UCSD-AML1 (cell line): ENCODE measurements around the gene SLC16A13.
"Not testable (repeated sequence)": the region's sequence is repeated elsewhere in the genome, so short reads cannot be mapped to it uniquely, and the experiment has no call there.

ENCODE experiments used
- DNase-seq: peaks from one replicate; lab custom pipeline; 2025; ENCODE audit not compliant: unreplicated experiment; lab: John Stamatoyannopoulos, UW

SLC16A13 gene

GRCh38 chr17:7058831-7059447 lies 23.1 kb downstream of the SLC16A13 start:
- no peak for DNase-seq

- no peak for DNase-seq
These were observed 24.5 kb downstream of the SLC16A13 start for GRCh38 chr17:7060165-7060891.

GRCh38 chr17:7063518-7064094 lies 27.8 kb downstream of the SLC16A13 start:
- DNase-seq = no peak

GRCh38 chr17:7064261-7064660 lies 28.4 kb downstream of the SLC16A13 start:
- no peak for DNase-seq

- DNase-seq = no peak
These were observed 31.4 kb downstream of the SLC16A13 start for GRCh38 chr17:7067198-7067597.

- DNase-seq = no peak
These were observed 32.5 kb downstream of the SLC16A13 start for GRCh38 chr17:7068268-7068667.

GRCh38 chr17:7070712-7071111 lies 34.9 kb downstream of the SLC16A13 start:
- no peak for DNase-seq

- no peak for DNase-seq
These were observed 36.6 kb downstream of the SLC16A13 start for GRCh38 chr17:7072406-7072805.

- no peak for DNase-seq
These were observed 39.1 kb downstream of the SLC16A13 start for GRCh38 chr17:7074931-7075330.

- DNase-seq = no peak
These were observed 42.2 kb downstream of the SLC16A13 start for GRCh38 chr17:7077911-7078546.

- no peak for DNase-seq
These were observed 42.9 kb downstream of the SLC16A13 start for GRCh38 chr17:7078711-7079110.

GRCh38 chr17:7079581-7080455 lies 44.0 kb downstream of the SLC16A13 start, which contains the start of gene CLEC10A:
CLEC10A (minus strand) TSS chr17:7080251; CDS start chr17:7078812, 1,439 bp downstream.
- peak; percentile 40 for DNase-seq

GRCh38 chr17:7080456-7081041 lies 44.7 kb downstream of the SLC16A13 start:
- no peak for DNase-seq

- peak; percentile 77 for DNase-seq
These were observed 45.7 kb downstream of the SLC16A13 start for GRCh38 chr17:7081341-7082062.

GRCh38 chr17:7083592-7083991 lies 47.8 kb downstream of the SLC16A13 start:
- DNase-seq = no peak

- DNase-seq = no peak
These were observed 48.3 kb downstream of the SLC16A13 start for GRCh38 chr17:7084088-7084487.

GRCh38 chr17:7088442-7088841 lies 52.6 kb downstream of the SLC16A13 start:
- DNase-seq = not testable (repeated sequence)

GRCh38 chr17:7089570-7089969 lies 53.8 kb downstream of the SLC16A13 start:
- not testable (repeated sequence) for DNase-seq
